HepG2 (cell line): Measurements from ENCODE around the gene BICRA. TPM values are rescaled to one million over a fixed set of nuclear protein-coding genes. Genes with fewer than 3 reads are reported as not detected.

Experiments used
- ARID4A ChIP-seq: sonication (generic); formaldehyde crosslinking; IDR thresholded peaks from 2 replicates; pipeline ENCODE4 v1.5.0; 2020; ENCODE audit warnings: mild to moderate bottlenecking, missing genetic modification reagents, borderline replicate concordance
- CCAR2 ChIP-seq: fragments of 200-400 bp; formaldehyde crosslinking; optimal IDR thresholded peaks from 2 replicates; pipeline ENCODE3; 2018; ENCODE audit warnings: low read depth, mild to moderate bottlenecking, low read length, moderate library complexity
- ETS1 ChIP-seq: sonication (generic); formaldehyde crosslinking; IDR thresholded peaks from 2 replicates; pipeline ENCODE4 v1.4.0; 2020; ENCODE audit warnings: missing genetic modification reagents
- ETV5 ChIP-seq: IDR thresholded peaks from 2 replicates; pipeline ENCODE4 v1.6.1; 2018; ENCODE audit warnings: missing biosample characterization, missing genetic modification reagents, inconsistent platforms, borderline replicate concordance
- FOXP4 ChIP-seq: sonication (generic); formaldehyde crosslinking; IDR thresholded peaks from 2 replicates; pipeline ENCODE4 v1.4.0; 2020; ENCODE audit warnings: missing genetic modification reagents
- HDAC1 ChIP-seq: sonication (generic); formaldehyde crosslinking; IDR thresholded peaks from 2 replicates; pipeline ENCODE4 v1.5.1; 2020; ENCODE audit warnings: mild to moderate bottlenecking, missing genetic modification reagents
- NFRKB ChIP-seq: fragments of 450-650 bp; IDR thresholded peaks from 2 replicates; pipeline ENCODE4 v1.6.1; 2017
- NR2F1 ChIP-seq, 2 experiments: fragments of 450-650 bp in 1 of 2; formaldehyde crosslinking in 1 of 2; IDR thresholded peaks; 2 replicates each; pipeline versions ENCODE4 v1.5.0 to v1.6.1; 2016 to 2020; ENCODE audit warnings: mild to moderate bottlenecking in 1 of 2, missing compliant biosample characterization in 1 of 2, missing genetic modification reagents in 1 of 2, moderate library complexity in 1 of 2
- ZHX1 ChIP-seq: sonication (generic); formaldehyde crosslinking; IDR thresholded peaks from 2 replicates; pipeline ENCODE4 v1.8.1; 2022; ENCODE audit warnings: low read depth, mild to moderate bottlenecking, missing genetic modification reagents
- ZNF549 ChIP-seq: sonication (generic); formaldehyde crosslinking; IDR thresholded peaks from 2 replicates; pipeline ENCODE4 v1.5.0; 2020; ENCODE audit warnings: missing genetic modification reagents
- ZNF616 ChIP-seq: sonication (generic); formaldehyde crosslinking; IDR thresholded peaks from 2 replicates; pipeline ENCODE4 v1.5.0; 2020; ENCODE audit warnings: low read depth, mild to moderate bottlenecking, missing genetic modification reagents
- ZNF7 ChIP-seq: IDR thresholded peaks from 2 replicates; pipeline ENCODE4 v1.6.1; 2016; ENCODE audit warnings: missing biosample characterization, missing genetic modification reagents
- ZNF761 ChIP-seq: sonication (generic); formaldehyde crosslinking; conservative IDR thresholded peaks from 2 replicates; pipeline ENCODE4 v1.4.0; 2020; ENCODE audit warnings: mild to moderate bottlenecking, missing genetic modification reagents
- ZNF781 ChIP-seq: sonication (generic); formaldehyde crosslinking; IDR thresholded peaks from 2 replicates; pipeline ENCODE4 v1.5.1; 2020; ENCODE audit warnings: borderline replicate concordance, mild to moderate bottlenecking, missing genetic modification reagents; ENCODE audit errors: not compliant biosample characterization
- ZNF816 ChIP-seq: sonication (generic); formaldehyde crosslinking; IDR thresholded peaks from 2 replicates; pipeline ENCODE4 v1.8.0; 2022; ENCODE audit warnings: missing genetic modification reagents, mild to moderate bottlenecking, borderline replicate concordance
- polyA plus RNA-seq, 8 experiments: library from polyadenylated mRNA; depleted of rRNA in 3 of 8; stranded (reverse) in 7 of 8; unstranded in 1 of 8; fragments of >200 nt; fragmentation: Illumina TruSeq in 4 of 8; extraction: Trizol in 4 of 8; gene quantifications; 2 replicates each; pipeline versions ENCODE4 v1.2.1 to v1.2.3, GENCODE V29; 2011 to 2016; ENCODE audit warnings: low read depth in 4 of 8, missing spikeins in 1 of 8, mixed read lengths in 1 of 8; ENCODE audit not compliant: insufficient read depth in 1 of 8
- total RNA-seq, 5 experiments: library from RNA; depleted of rRNA; stranded (reverse); fragments of >200 nt; fragmentation: Illumina TruSeq; extraction: Trizol; gene quantifications; 2 replicates each; pipeline ENCODE4 v1.2.3, GENCODE V29; 2016; ENCODE audit warnings: low read depth in 1 of 5
- TF ChIP-seq, protein P1 (sequence below): sonication (generic); formaldehyde crosslinking; IDR thresholded peaks from 2 replicates; pipeline ENCODE4 v1.5.1; 2020; ENCODE audit warnings: missing genetic modification reagents, mild to moderate bottlenecking, borderline replicate concordance

Gene BICRA
- total and polyA plus RNA-seq, 2 of the 13 experiments (the other 11 are each of a cell fraction or from before 2014, with no cell fraction given) = 0.55 to 0.71 TPM

DNA sequence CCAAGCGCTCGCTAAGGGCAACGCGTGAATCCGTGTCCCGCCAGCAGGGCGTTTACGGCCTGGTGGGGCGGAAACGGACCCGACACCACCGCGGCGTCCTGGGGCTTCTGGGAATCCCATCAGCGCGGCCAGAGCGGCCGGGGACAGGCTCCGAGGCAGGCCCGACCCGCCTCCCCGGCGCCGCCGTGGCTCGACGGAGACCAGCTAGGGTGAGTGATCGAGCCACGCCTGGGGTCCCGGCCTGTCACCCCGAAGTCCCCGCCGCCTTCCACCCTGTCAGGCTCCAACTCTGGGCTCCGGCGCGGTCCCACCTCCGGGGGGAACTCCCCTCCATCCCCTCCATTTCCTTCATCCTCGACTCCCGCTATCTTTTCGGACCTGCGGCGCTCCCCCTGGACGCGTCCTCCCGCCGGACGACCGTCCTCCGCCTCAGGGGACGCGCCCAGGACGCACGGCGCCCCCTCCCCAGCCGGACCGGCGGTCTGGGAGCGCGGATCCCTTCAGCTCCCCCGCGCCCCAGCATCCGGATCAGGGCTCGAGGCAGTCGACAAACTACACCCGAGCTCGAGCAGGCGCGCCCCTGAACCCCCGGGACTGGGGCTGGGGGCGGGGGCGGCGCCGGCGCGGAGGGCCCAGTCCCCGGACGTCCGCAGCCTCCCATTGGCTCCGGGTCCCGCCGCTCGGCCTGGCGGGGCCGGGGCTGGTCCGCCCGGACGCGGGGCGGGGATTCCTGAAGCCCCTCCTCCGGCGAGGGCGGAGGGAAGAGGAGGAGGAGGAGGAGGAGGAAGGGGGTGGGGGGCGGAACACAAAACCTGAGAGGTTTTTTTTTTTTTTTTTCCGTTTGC lies 638 bp upstream of the BICRA start (continued):
- TF ChIP-seq ZHX1 = no peak
- peak; percentile 62 for TF ChIP-seq HDAC1
- no peak; the same call in 1 of the 2 replicates for TF ChIP-seq ZNF7
- no peak for TF ChIP-seq NR2F1 (CRISPR knock-in tag; IDR thresholded peaks at IDR 0.05)
- no peak for TF ChIP-seq ZNF616
- no peak for TF ChIP-seq ZNF816
- no peak for TF ChIP-seq ETS1 (CRISPR knock-in tag)
- TF ChIP-seq, protein P1, sequence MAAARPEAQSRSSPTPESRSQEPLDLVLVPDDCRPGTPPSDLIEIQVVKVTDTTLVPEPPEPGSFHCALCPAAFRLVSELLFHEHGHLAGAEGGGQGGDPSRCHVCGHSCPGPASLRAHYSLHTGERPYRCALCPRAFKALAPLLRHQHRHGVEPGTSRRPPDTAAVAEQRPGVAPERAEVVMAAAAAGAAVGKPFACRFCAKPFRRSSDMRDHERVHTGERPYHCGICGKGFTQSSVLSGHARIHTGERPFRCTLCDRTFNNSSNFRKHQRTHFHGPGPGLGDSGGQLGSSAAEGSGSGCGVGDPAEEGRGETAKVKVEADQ = no peak
- TF ChIP-seq ZNF549 = no peak
- no peak for TF ChIP-seq NFRKB
- TF ChIP-seq ZNF761 = peak; percentile 57; the same call in 1 of the 2 replicates
- no peak for TF ChIP-seq FOXP4
- TF ChIP-seq CCAR2 = no peak
- peak; percentile 83 for TF ChIP-seq ARID4A (CRISPR knock-in tag)
- no peak for TF ChIP-seq ZNF781 (CRISPR knock-in tag)
- no peak; the same call in 1 of the 2 replicates for TF ChIP-seq ETV5 (CRISPR knock-in tag)
